Stimulated activated CD8-positive, alpha-beta memory T cell treated with anti-CD3 and anti-CD28 coated beads, Interleukin-7, amount 100 ng/mL, for 4 hours (primary cell): ENCODE measurements around the gene SLC9A7.
A peak's percentile ranks its signal among the peaks of the same experiment; 100 is the strongest.

Experiments used
- DNase-seq, 2 donors: peaks; one replicate each; pipeline ENCODE4 v3.0.0-alpha.2; 2020; ENCODE audit warnings: low read depth in 2 of 2

The SLC9A7 gene

DNA sequence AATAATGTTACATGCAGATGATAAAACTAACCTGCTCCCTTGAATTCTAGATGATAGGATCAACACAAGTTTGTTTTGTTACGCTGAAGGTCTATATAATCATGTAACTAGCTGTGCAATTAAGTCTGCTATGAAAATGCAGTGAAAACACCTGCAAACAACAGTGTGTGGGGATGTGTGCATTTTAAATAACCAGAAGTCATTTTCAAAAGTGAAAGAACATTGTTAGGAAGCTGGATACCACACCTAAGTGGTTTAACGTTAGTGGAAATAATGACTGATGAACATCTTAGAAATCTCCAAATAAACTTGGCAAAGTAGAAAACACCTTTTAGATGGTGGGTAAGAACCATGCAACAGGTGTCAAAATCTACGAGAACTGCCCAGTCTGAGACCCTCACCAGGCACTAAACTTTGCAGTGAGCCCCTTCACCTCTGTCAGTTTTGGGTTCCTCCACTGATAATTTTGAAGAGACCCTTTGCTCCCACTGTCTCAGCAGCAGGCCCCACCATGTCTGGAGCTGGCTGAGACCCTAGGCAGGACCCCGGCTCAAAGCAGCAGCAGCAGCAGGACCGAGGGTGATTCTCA lies 148.8 kb downstream of the SLC9A7 start:
- no peak for DNase-seq

- DNase-seq, result no peak
Observed at GRCh38 chrX:46607916-46608315, 151.0 kb downstream of the SLC9A7 start.

DNA sequence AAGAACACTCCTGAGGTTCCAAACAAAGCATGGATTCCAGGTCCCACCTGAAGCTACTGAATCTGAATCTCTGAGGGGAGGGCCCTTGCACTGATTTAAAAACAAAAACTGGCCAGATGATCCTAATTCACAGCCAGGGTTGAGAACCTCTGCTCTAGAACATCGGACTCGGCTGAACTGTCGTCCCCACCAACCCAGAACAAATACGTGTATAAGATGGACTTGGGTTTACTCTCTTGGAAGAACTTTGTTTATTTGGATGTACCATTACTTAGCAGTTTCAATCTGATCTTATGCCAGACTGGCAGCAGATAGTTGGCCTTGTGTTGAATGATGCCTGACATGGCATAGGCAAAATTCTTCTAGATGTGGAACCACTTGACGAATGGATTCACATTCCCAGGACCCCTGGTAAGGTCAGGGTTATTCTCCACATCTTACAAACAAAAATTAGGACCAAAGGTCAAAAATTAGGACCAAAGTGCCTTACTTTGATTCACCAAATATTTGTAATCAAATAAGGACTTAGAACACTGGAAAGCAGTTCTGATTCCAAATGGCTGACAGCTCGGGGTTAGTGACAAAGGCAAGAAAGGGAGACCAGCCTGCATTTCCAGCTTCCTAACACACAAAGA lies 156.3 kb downstream of the SLC9A7 start:
- DNase-seq, result no peak

- no peak for DNase-seq
Observed at GRCh38 chrX:46601283-46601682, 157.6 kb downstream of the SLC9A7 start.

GRCh38 chrX:46599051-46599560 lies 159.8 kb downstream of the SLC9A7 start:
- DNase-seq, result no peak

GRCh38 chrX:46597771-46598170 lies 161.1 kb downstream of the SLC9A7 start:
- no peak for DNase-seq

DNA sequence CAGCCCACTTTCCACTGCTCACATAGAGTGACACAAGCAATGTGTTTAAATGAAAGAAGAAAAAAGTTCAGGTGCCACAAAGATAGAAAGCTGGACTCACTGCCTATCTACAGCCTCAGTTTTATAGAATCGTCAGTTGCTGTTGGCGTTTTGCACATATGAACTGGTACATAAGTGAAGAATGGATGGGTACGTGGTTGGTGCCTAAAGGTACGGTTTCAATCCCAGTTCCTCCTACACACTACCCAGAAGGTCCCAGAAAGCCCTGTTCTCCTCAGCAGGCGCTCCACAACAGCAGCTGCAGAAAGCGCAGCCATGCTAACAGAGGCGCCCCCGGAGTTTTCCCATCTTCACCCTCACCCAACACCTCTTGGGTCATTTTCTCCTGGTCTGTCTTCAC lies 161.7 kb downstream of the SLC9A7 start:
- no peak for DNase-seq

- no peak for DNase-seq
Observed at GRCh38 chrX:46595084-46595483, 163.8 kb downstream of the SLC9A7 start.

DNA sequence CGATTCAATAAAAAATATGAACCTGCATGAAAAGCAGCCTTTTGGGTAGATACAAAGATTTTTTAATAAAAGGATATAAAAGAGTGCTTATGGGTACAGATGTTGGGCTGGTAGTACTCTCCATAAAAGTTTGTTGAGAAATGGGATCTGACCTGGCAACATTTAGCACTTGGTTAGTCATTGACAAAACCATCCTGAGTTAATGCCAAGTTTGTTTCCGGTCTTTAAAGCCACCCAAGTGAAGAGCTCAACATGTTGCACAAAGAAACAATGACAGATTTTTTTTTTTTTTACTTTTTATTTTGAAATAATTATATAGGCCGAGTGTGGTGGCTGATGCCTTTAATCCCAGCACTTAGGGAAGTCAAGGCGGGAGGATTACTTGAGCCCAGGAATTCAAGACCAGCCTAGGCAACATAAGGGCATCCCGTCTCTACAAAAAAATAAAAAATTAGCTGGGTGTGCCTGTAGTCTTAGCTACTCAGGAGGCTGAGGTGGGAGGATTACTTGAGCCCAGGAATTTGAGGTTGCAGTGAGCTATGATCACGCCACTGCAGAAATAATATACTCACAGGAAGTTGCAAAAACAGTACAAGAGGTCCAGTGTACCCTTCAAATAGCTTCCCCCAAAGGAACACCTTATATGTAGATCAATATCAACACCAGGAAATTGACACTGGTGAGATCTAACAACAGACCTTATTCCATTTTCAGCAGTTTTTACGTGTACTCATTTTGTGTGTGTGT lies 168.8 kb downstream of the SLC9A7 start:
- no peak for DNase-seq

- no peak for DNase-seq
Observed at GRCh38 chrX:46588263-46588662, 170.7 kb downstream of the SLC9A7 start.

- DNase-seq, result no peak
Observed at GRCh38 chrX:46587753-46588171, 171.2 kb downstream of the SLC9A7 start.

GRCh38 chrX:46587158-46587557 lies 171.8 kb downstream of the SLC9A7 start:
- DNase-seq, result no peak

DNA sequence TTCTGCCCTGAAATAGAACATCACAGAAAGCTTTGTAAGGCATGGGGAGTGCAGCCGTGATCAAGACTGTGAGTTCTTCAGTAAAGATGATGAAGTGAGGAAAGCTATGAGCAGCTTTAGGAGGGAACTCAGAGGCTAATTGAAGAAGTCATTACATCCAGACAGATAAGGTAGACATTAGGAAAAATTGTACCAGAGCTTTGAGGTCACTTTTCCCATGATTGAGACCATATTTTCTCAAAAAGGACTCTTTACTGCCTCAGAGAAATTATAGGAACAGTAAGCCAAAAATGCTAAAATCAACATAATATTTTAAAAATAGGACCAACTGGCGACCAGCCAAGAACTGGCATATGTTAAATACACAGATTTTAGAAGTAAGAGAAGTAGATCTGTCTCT lies 174.2 kb downstream of the SLC9A7 start:
- DNase-seq, result no peak

DNA sequence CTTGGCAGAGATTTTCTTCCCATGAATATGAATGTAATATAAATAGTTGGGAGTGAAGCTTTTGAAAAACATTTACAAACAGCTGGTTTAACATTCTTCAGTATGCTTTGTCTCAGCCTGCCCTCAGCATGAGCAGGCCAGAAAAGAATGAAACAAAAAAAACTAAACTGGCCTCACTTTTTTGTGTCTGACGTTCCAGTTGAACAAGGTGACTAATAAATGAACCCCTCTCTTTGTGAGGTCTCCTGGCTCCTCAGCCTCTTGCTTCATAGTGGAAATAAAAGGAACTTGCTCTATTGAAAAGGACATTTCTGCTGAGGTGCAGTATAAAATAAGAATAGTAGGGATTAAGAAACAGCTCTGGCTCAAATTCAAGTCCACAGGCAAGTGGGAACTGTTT lies 176.0 kb downstream of the SLC9A7 start:
- no peak for DNase-seq

- DNase-seq, result no peak
Observed at GRCh38 chrX:46582325-46582724, 176.6 kb downstream of the SLC9A7 start.

- DNase-seq, result no peak
Observed at GRCh38 chrX:46580613-46581012, 178.3 kb downstream of the SLC9A7 start.

DNA sequence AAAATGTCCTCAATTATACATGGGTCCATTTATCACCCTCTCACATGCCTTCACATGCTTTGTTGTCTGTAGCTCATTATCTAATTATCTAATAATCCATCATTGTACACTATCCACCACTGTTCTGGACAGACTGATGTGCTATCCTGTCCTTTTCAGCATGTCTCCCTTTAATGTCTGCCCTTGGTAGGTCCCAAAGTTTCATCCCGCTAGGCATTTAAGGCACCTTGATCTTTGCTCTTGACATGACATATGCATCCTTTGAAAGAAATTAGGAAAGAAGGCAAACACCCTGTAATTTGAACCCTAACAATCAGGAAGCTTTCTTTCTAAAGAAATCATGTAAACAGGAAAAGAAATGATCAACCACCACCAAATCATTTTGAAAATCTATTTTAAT lies 179.7 kb downstream of the SLC9A7 start:
- no peak for DNase-seq

DNA sequence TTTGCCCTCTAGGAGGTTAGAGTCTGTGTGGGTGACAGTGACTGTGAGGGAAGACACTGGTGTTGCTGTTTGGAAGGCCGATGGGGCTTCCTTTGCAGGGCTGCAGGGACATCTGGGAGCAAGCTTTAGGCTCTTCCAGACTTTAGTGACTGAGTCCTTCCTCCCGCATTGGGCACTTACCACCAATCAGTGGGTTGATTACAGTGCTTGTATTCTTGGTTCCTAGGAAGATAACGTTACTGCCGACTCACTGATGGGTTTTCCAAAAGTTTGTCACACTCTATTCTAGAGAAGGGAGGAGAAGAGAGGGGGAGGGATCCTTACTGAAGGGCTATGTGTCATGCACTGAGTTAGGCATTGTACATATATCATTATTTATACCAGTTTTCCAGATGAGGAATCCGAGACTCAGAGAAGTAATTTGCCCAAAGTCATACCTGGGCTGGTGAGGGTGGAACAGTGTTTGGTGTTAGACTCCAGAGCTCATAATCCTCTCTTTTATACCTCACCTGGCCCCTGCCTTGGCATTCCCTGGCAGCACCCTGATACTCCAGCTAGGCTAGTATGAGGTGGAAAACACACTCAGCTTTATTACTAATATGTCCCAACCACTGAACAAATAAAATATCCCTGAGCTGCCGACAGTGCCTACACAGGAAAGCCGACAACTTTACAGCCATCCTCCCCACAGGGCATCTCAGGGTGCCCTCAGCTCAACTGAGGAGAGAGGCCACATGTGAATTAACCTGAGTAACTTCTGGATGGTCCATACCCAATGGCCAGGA lies 181.5 kb downstream of the SLC9A7 start:
- no peak for DNase-seq

DNA sequence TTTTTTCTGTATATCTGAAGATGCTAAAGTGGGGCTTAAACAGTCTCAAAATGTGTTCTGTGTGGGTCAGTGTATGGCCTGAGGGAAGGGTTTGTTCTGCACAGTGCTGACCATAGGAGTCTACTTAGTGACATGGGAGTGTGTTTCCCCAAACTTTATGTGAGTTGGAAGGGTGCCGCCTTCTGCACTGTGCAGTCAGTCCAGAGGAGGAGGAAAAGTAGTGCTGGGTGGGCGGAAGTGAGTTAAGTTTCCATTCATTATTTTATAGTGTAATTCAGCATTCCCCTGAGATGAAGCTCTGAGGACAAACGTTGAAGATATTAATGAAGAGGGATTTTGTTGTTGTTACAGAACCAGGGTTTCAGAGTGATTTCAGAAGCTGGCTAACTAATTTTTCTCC lies 182.5 kb downstream of the SLC9A7 start:
- no peak for DNase-seq

DNA sequence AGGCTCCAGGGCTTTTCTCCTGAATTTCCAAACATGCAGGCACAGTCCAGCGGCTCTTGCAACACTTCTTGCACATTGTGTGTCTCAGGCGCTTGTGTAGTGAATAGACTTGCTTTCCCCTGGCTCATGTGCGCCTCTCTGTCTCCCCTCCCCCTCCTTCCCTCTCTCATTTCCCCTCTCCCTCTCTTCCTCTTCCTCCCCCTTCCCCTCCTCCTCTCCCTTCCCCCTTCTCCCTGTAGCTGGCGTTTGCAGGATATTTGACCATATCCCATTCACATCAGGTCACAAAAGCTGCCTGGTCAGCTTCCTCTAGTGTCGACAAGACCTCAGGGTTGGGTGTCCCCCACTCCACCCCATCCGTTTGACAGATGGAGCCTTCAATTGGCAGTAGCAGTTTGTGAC lies 182.9 kb downstream of the SLC9A7 start:
- no peak for DNase-seq

DNA sequence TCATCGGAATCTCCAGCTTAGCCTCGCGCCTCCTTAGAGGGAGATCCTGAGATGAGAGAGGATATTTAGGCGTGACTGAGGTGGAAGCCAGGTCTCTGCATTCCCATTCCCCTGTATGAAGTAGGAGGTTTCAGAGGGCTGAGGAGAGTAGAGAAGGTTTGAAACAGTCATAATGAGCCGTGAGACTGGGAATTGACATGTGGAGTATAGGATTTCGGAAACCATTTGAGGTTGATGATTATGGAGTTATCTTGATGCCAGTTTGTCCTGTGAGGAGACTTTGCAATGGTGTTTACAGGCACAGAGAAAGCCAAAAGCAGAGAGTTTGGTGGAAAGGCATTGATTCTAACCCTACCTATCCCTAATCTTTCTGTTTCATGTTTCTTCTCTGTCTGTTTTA lies 183.3 kb downstream of the SLC9A7 start:
- DNase-seq, result no peak

DNA sequence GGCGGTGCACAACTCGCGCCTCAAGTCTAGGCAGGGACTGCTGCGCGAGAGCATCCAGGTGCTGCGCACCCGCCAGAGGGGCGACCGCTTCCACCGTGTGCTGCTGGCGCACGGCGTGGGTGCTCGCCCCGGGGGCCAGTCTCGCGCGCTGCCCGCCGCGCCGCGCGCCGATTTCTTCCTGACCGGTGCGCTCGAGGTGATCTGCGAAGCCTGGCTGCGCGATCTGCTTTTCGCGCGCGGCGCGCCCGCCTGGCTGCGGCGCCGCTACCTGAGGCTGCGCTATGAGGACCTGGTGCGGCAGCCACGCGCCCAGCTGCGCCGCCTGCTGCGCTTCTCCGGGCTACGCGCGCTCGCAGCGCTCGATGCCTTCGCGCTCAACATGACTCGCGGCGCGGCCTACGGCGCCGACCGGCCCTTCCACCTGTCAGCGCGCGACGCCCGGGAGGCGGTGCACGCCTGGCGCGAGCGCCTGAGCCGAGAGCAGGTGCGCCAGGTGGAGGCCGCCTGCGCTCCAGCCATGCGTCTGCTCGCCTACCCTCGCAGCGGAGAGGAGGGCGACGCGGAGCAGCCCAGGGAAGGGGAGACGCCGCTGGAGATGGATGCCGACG lies 184.0 kb downstream of the SLC9A7 start:
- DNase-seq, result peak in 1 of 2 donors; percentile 34
